HepG2 (cell line): ENCODE results near the gene SATB2. TPM values are rescaled to one million over a fixed set of nuclear protein-coding genes. Genes with fewer than 3 reads are reported as not detected.

Experiments
- CEBPG ChIP-seq: IDR thresholded peaks from 2 replicates; pipeline ENCODE4 v1.6.1; 2016
- EED ChIP-seq: sonication (generic); formaldehyde crosslinking; IDR thresholded peaks from 2 replicates; pipeline ENCODE4 v1.5.0; 2020; ENCODE audit warnings: mild to moderate bottlenecking, missing genetic modification reagents
- FOSL1 ChIP-seq: sonication (generic); formaldehyde crosslinking; IDR thresholded peaks from 2 replicates; pipeline ENCODE4 v1.9.0; 2021; ENCODE audit warnings: missing genetic modification reagents, borderline replicate concordance
- FOXK2 ChIP-seq: fragments of 450-650 bp; IDR thresholded peaks from 2 replicates; pipeline ENCODE4 v1.6.1; 2016
- GTF3A ChIP-seq: sonication (generic); formaldehyde crosslinking; conservative IDR thresholded peaks from 2 replicates; pipeline ENCODE4 v1.4.0; 2020; ENCODE audit warnings: mild to moderate bottlenecking, missing genetic modification reagents
- KDM6A ChIP-seq: IDR thresholded peaks from 2 replicates; pipeline ENCODE4 v1.6.1; 2016; ENCODE audit warnings: low read depth
- NFYC ChIP-seq: IDR thresholded peaks from 2 replicates; pipeline ENCODE4 v1.6.1; 2016; ENCODE audit warnings: missing genetic modification reagents, missing compliant biosample characterization
- NKX3-1 ChIP-seq: sonication (generic); formaldehyde crosslinking; IDR thresholded peaks from 2 replicates; pipeline ENCODE4 v1.5.0; 2020; ENCODE audit warnings: missing genetic modification reagents
- PREB ChIP-seq: sonication (generic); formaldehyde crosslinking; IDR thresholded peaks from 2 replicates; pipeline ENCODE4 v1.4.0; 2020; ENCODE audit warnings: missing genetic modification reagents
- RAD51 ChIP-seq: fragments of 450-650 bp; IDR thresholded peaks from 2 replicates; pipeline ENCODE4 v1.6.1; 2016; ENCODE audit warnings: borderline replicate concordance
- TFDP2 ChIP-seq: sonication (generic); formaldehyde crosslinking; IDR thresholded peaks from 2 replicates; pipeline ENCODE4 v1.4.0; 2020; ENCODE audit warnings: missing genetic modification reagents
- ZBTB10 ChIP-seq: sonication (generic); formaldehyde crosslinking; IDR thresholded peaks from 2 replicates; pipeline ENCODE4 v1.4.0; 2020; ENCODE audit warnings: missing genetic modification reagents, borderline replicate concordance
- ZNF441 ChIP-seq: sonication (generic); formaldehyde crosslinking; IDR thresholded peaks from 2 replicates; pipeline ENCODE4 v1.7.0; 2021; ENCODE audit warnings: missing genetic modification reagents, borderline replicate concordance
- ZNF704 ChIP-seq: sonication (generic); formaldehyde crosslinking; IDR thresholded peaks from 2 replicates; pipeline ENCODE4 v1.8.1; 2023; ENCODE audit warnings: mild to moderate bottlenecking, inconsistent platforms, moderate library complexity, missing genetic modification reagents, borderline replicate concordance
- ZNF740 ChIP-seq: sonication (generic); formaldehyde crosslinking; IDR thresholded peaks from 2 replicates; pipeline ENCODE4 v1.4.0; 2020; ENCODE audit warnings: missing genetic modification reagents
- polyA plus RNA-seq, 8 experiments: library from polyadenylated mRNA; depleted of rRNA in 3 of 8; stranded (reverse) in 7 of 8; unstranded in 1 of 8; fragments of >200 nt; fragmentation: Illumina TruSeq in 4 of 8; extraction: Trizol in 4 of 8; gene quantifications; 2 replicates each; pipeline versions ENCODE4 v1.2.1 to v1.2.3, GENCODE V29; 2011 to 2016; ENCODE audit warnings: low read depth in 4 of 8, missing spikeins in 1 of 8, mixed read lengths in 1 of 8; ENCODE audit not compliant: insufficient read depth in 1 of 8
- total RNA-seq, 5 experiments: library from RNA; depleted of rRNA; stranded (reverse); fragments of >200 nt; fragmentation: Illumina TruSeq; extraction: Trizol; gene quantifications; 2 replicates each; pipeline ENCODE4 v1.2.3, GENCODE V29; 2016; ENCODE audit warnings: low read depth in 1 of 5
- TF ChIP-seq, protein P1 (sequence below): IDR thresholded peaks from 2 replicates; pipeline ENCODE4 v1.6.1; 2016; ENCODE audit warnings: low read depth, borderline replicate concordance
- TF ChIP-seq, protein P2 (sequence below): sonication (generic); formaldehyde crosslinking; IDR thresholded peaks from 2 replicates; pipeline ENCODE4 v1.4.0; 2020; ENCODE audit warnings: missing genetic modification reagents

The SATB2 gene
- total and polyA plus RNA-seq, 2 of the 13 experiments (the other 11 are each of a cell fraction or from before 2014, with no cell fraction given), result 2.5 to 5.5 TPM

DNA sequence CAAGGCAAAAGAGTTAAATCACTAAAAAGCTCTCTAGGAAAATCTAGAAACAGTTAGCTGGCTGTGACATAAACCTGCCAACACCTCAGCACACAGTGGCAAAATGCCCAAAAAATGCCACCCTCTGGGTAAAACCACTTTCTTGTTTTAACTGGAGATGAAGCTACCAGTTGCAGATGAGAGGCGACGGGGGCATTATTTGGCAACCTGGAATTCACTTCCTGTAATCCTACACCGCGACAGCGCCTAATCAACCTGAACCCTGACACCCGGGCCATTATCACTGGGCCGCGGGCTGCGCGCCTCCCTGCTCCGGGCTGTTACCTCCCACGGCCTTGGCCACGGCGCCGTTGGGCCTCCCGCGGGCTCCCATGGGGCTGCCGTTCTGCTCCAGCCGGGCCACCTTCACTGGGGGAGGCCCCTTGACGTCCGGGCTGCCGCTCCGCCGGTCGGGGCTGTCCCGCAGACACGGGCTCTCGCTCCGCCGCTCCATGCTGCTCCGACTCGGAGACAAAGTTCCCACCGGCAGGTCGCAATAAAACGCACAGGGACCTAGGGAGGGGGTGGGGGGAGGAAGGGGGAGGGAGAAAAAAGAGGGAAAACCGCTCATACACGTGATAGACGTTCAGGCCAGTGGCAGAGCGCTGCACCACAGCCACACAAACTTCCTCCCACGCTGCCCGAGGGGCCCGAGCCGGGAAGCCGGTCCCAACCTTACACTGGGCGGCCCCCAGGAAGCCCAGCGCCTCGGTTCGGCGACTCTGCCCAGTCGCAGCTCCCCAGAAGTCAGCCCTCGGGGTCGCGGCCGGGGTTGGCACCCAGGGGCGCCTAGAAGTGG, 2.0 kb downstream of the SATB2 start (continued):
- TF ChIP-seq, protein P1, sequence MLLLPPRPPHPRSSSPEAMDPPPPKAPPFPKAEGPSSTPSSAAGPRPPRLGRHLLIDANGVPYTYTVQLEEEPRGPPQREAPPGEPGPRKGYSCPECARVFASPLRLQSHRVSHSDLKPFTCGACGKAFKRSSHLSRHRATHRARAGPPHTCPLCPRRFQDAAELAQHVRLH (CRISPR knock-in tag), result peak; percentile 63; the same call in 1 of the 2 replicates
- TF ChIP-seq PREB (0 out of 2 replicates have a peak, but pooled peaks have one; percentile 58), KDM6A (no peak), ZNF740 (CRISPR knock-in tag) (peak; percentile 75; the same call in 1 of the 2 replicates), NFYC (CRISPR knock-in tag) (no peak), GTF3A (CRISPR knock-in tag) (0 out of 2 replicates have a peak, but pooled peaks have one; percentile 11), TFDP2 (CRISPR knock-in tag) (peak; percentile 76; the same call in 1 of the 2 replicates), EED (CRISPR knock-in tag) (no peak; the same call in 1 of the 2 replicates), FOSL1 (no peak), ZNF441 (CRISPR knock-in tag) (peak; percentile 74), RAD51 (no peak), CEBPG (CRISPR knock-in tag) (peak; percentile 76), FOXK2 (no peak), NKX3-1 (peak; percentile 64; the same call in 1 of the 2 replicates), ZBTB10 (CRISPR knock-in tag) (peak; percentile 71; the same call in 1 of the 2 replicates), ZNF704 (CRISPR knock-in tag) (no peak)
- TF ChIP-seq, protein P2, sequence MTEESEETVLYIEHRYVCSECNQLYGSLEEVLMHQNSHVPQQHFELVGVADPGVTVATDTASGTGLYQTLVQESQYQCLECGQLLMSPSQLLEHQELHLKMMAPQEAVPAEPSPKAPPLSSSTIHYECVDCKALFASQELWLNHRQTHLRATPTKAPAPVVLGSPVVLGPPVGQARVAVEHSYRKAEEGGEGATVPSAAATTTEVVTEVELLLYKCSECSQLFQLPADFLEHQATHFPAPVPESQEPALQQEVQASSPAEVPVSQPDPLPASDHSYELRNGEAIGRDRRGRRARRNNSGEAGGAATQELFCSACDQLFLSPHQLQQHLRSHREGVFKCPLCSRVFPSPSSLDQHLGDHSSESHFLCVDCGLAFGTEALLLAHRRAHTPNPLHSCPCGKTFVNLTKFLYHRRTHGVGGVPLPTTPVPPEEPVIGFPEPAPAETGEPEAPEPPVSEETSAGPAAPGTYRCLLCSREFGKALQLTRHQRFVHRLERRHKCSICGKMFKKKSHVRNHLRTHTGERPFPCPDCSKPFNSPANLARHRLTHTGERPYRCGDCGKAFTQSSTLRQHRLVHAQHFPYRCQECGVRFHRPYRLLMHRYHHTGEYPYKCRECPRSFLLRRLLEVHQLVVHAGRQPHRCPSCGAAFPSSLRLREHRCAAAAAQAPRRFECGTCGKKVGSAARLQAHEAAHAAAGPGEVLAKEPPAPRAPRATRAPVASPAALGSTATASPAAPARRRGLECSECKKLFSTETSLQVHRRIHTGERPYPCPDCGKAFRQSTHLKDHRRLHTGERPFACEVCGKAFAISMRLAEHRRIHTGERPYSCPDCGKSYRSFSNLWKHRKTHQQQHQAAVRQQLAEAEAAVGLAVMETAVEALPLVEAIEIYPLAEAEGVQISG (CRISPR knock-in tag), result peak; percentile 83
